A549 (cell line): ENCODE results near the gene RASGRF1.

Experiments
- BCL3 ChIP-seq: fragments of >200 bp; sonication (Bioruptor Twin); formaldehyde crosslinking; IDR thresholded peaks from 3 replicates; pipeline ENCODE4 v1.6.1; 2016
- CTCF ChIP-seq: fragments of >200 bp; sonication (Bioruptor Twin); formaldehyde crosslinking; IDR thresholded peaks from 3 replicates; pipeline ENCODE4 v1.5.1; 2016
- EP300 ChIP-seq, 2 experiments: fragments of >200 bp; sonication (Bioruptor Twin); formaldehyde crosslinking; IDR thresholded peaks; 2 replicates in 1 of 2; 3 replicates in 1 of 2; pipeline ENCODE4 v1.6.1; 2016 to 2017
- JUN ChIP-seq, 2 experiments: fragments of >200 bp; sonication (Bioruptor Twin); formaldehyde crosslinking; IDR thresholded peaks; 2 replicates in 1 of 2; 3 replicates in 1 of 2; pipeline ENCODE4 v1.6.1; 2016 to 2017
- MAX ChIP-seq: IDR thresholded peaks from 2 replicates; pipeline ENCODE4 v1.6.1; 2012
- PBX3 ChIP-seq: IDR thresholded peaks from 2 replicates; pipeline ENCODE4 v1.6.1; 2012
- POLR2A ChIP-seq: IDR thresholded peaks from 2 replicates; pipeline ENCODE4 v1.6.1; 2012; ENCODE audit warnings: mild to moderate bottlenecking, low read length
- RAD21 ChIP-seq, 2 experiments: fragments of >200 bp in 1 of 2; sonication (Bioruptor Twin) in 1 of 2; formaldehyde crosslinking in 1 of 2; IDR thresholded peaks in 1 of 2; conservative IDR thresholded peaks in 1 of 2; 2 replicates in 1 of 2; 3 replicates in 1 of 2; pipeline ENCODE4 v1.6.1; 2012 to 2018; ENCODE audit warnings: inconsistent platforms in 1 of 2
- REST ChIP-seq: fragments of 200-600 bp; sonication (generic); IDR thresholded peaks from 2 replicates; pipeline ENCODE4 v1.6.1; 2016; ENCODE audit warnings: antibody characterized with exemption, mild to moderate bottlenecking, moderate library complexity
- RFX5 ChIP-seq: fragments of 450-650 bp; IDR thresholded peaks from 2 replicates; pipeline ENCODE4 v1.7.1; 2014; ENCODE audit warnings: antibody characterized with exemption, mild to moderate bottlenecking, moderate library complexity
- TP53 ChIP-seq: fragments of 250-450 bp; sonication (Bioruptor Pico); IDR thresholded peaks from 2 replicates; pipeline ENCODE4 v1.5.0; 2021; ENCODE audit warnings: mild to moderate bottlenecking, moderate library complexity
- USF2 ChIP-seq: fragments of 450-650 bp; IDR thresholded peaks from 2 replicates; pipeline ENCODE4 v1.6.1; 2014; ENCODE audit warnings: antibody characterized with exemption
- ZC3H11A ChIP-seq: fragments of 450-650 bp; IDR thresholded peaks from 2 replicates; pipeline ENCODE4 v1.6.1; 2014; ENCODE audit warnings: antibody characterized with exemption, mild to moderate bottlenecking

GRCh38 chr15:79023918-79024317, 66.7 kb downstream of the RASGRF1 start:
- TF ChIP-seq MAX (no peak), EP300 (IDR thresholded peaks at IDR 0.05) (no peak), REST (no peak), USF2 (no peak), CTCF (no peak), POLR2A (no peak), JUN (IDR thresholded peaks at IDR 0.05) (no peak), ZC3H11A (no peak), BCL3 (no peak), RAD21 (conservative IDR thresholded peaks at IDR 0.05 in 1 of 2, IDR thresholded peaks at IDR 0.05 in 1 of 2) (no peak), RFX5 (no peak), PBX3 (no peak), TP53 (CRISPR knock-in tag) (no peak)
